Neuron (in vitro differentiated cells): ENCODE results near the gene NRN1.
A peak's percentile ranks its signal among the peaks of the same experiment; 100 is the strongest.

Experiments
- H2AFZ ChIP-seq: one replicate; pipeline ENCODE4 v1.6.1; 2013; ENCODE audit warnings: low read depth, mild to moderate bottlenecking, inconsistent platforms, low read length, moderate library complexity
- H3K27me3 ChIP-seq: one replicate; pipeline ENCODE4 v1.6.1; 2013; ENCODE audit warnings: low read length; ENCODE audit not compliant: insufficient read depth
- H3K36me3 ChIP-seq: one replicate; pipeline ENCODE4 v1.6.1; 2013; ENCODE audit warnings: low read length; ENCODE audit not compliant: insufficient read depth
- H3K4me1 ChIP-seq: one replicate; pipeline ENCODE4 v1.6.1; 2013; ENCODE audit warnings: low read length; ENCODE audit not compliant: insufficient read depth
- H3K4me3 ChIP-seq: 2 replicates; pipeline ENCODE4 v1.5.1; 2013; ENCODE audit warnings: mild to moderate bottlenecking, low read length, moderate library complexity
- H3K9me3 ChIP-seq: one replicate; pipeline ENCODE4 v1.6.1; 2013; ENCODE audit warnings: low read length

Gene NRN1

DNA sequence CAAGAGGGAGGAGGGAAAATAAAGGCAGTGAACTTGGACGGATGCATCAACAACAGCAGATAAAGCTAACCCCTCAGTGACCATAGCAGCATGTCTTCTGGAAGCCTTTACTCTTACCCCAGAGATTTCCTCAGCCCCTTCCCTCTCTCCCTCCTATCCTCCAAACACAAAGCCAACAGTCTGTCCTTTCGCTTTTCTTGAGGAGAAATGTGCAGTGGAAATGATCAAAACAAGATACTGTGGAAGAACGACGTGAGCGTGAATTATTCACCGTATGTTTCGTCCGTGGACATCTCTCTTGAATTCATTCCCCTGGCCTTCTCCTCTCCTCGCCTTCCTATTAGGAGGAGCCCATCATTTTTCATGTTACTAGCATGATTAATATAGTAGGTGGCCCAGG, 8.5 kb downstream of the NRN1 start:
- Histone ChIP-seq H3K4me3 (no peak overlapping the region), H3K9me3 (peaks cover 11% of the 10 kb centered on the region), H2AFZ (no peak overlapping the region), H3K36me3 (no peaks in the 10 kb centered on the region), H3K4me1 (peaks cover 22% of the 10 kb centered on the region), H3K27me3 (peaks cover 90% of the 10 kb centered on the region)

- no peaks in the 10 kb centered on the region for H3K36me3 ChIP-seq
- H3K27me3 ChIP-seq, result peaks cover 90% of the 10 kb centered on the region
- H3K4me3 ChIP-seq, result peak overlapping the region; percentile 54
Observed at GRCh38 chr6:5997420-5997987, 9.2 kb downstream of the NRN1 start.

DNA sequence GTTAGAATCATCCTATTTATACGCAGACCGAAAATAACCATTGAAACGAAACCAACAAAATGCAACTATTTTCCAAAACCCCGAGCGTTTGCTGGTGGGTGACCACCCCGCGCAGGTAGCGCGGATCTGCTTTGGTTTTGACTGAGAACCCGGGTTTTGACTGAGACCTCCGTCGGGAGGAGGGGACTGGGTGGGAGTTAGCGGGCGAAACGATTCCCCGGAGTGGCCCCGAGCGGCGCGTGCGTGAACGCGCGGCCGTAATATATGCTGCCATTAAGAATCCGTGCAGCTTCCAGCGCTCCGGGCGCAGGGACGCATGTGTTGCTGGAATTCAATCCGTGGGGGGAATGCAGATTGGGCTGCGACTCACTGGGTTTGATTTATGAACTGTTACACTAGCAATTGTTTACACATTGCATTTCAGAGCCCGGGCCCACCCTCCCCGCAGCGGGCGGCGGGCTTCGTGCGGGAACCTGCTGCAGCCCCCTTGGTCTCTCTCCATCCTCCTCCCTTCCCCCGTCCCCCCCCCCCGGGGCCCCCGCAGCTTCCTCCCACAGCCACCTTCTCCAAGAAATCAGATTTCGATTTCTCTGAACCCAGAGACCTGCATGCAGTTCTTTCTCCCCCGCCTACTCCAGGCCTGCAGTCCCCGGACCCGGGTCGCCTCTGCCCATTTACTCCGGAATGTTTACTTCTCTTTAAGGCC, 9.9 kb downstream of the NRN1 start:
- Histone ChIP-seq H3K27me3 (peaks cover 90% of the 10 kb centered on the region), H3K36me3 (no peaks in the 10 kb centered on the region), H2AFZ (peak overlapping the region; percentile 87), H3K9me3 (peaks cover 11% of the 10 kb centered on the region), H3K4me3 (peak overlapping the region; percentile 54), H3K4me1 (peaks cover 11% of the 10 kb centered on the region)

More at GRCh38 chr6:5997420-5997987, 9.2 kb downstream of the NRN1 start:
- Histone ChIP-seq H3K9me3 (peaks cover 11% of the 10 kb centered on the region), H2AFZ (peak overlapping the region; percentile 87), H3K4me1 (peaks cover 17% of the 10 kb centered on the region)

GRCh38 chr6:5995949-5996713, 10.6 kb downstream of the NRN1 start:
- H2AFZ ChIP-seq, result peak overlapping the region; percentile 87
- H3K9me3 ChIP-seq, result peaks cover 11% of the 10 kb centered on the region
- H3K36me3 ChIP-seq, result no peaks in the 10 kb centered on the region
- H3K4me1 ChIP-seq, result peaks cover 11% of the 10 kb centered on the region
- H3K27me3 ChIP-seq, result peaks cover 88% of the 10 kb centered on the region
- peak overlapping the region; percentile 54 for H3K4me3 ChIP-seq

- no peak overlapping the region for H2AFZ ChIP-seq
- H3K9me3 ChIP-seq, result peaks cover 11% of the 10 kb centered on the region
- no peak overlapping the region for H3K4me3 ChIP-seq
- H3K36me3 ChIP-seq, result no peaks in the 10 kb centered on the region
- H3K27me3 ChIP-seq, result peaks cover 88% of the 10 kb centered on the region
- peaks cover 11% of the 10 kb centered on the region for H3K4me1 ChIP-seq
Observed at GRCh38 chr6:5995658-5995948, 11.1 kb downstream of the NRN1 start.

GRCh38 chr6:5994999-5995657, 11.6 kb downstream of the NRN1 start:
- Histone ChIP-seq H3K27me3 (peaks cover 88% of the 10 kb centered on the region), H3K4me1 (peaks cover 11% of the 10 kb centered on the region), H3K36me3 (no peaks in the 10 kb centered on the region), H2AFZ (no peak overlapping the region), H3K4me3 (no peak overlapping the region), H3K9me3 (peaks cover 7% of the 10 kb centered on the region)

DNA sequence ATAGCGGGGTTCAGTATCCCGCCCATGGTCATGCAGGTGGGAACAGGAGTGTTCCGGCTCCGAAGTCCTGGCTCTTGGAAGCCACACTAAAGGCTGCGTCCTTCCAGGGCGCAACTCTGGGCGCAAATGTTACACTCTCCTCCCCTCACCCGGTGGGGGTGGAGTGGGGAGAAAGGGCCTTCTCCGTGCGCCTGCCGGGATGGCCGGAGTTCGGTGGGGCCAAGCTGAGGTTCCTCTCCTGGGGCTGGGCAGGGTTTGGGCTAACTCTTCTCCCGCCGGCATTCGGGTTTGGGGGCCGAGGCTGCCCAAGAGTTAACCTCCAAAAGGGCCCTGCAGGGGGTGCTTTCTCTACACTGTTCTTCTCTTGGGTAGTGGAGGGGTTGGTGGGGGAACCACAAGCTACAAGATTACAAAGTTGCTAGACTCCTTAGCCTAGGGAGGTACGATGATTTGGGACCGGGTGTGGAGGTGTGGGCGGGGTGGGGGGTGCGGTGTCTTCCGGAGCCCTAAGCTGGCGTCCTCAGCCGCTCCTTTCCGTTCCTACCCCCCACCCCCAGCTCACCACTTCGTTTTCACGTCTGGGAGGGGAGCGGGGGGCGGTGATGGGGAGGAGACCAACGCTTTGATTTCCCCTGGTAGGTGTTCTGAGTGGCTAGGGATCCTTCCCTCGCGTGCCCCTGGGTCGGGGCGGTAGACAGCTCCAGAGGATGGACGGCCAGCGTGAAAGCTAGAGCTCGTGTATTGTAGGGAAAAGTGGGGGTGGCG, 12.3 kb downstream of the NRN1 start:
- peaks cover 11% of the 10 kb centered on the region for H3K4me1 ChIP-seq
- H3K36me3 ChIP-seq, result no peaks in the 10 kb centered on the region
- H3K27me3 ChIP-seq, result peaks cover 83% of the 10 kb centered on the region
- H2AFZ ChIP-seq, result no peak overlapping the region
- H3K4me3 ChIP-seq, result no peak overlapping the region
- peaks cover 3% of the 10 kb centered on the region for H3K9me3 ChIP-seq

- no peaks in the 10 kb centered on the region for H3K36me3 ChIP-seq
- peaks cover 5% of the 10 kb centered on the region for H3K9me3 ChIP-seq
- H3K4me3 ChIP-seq, result no peak overlapping the region
- peaks cover 10% of the 10 kb centered on the region for H3K4me1 ChIP-seq
- peaks cover 72% of the 10 kb centered on the region for H3K27me3 ChIP-seq
- no peak overlapping the region for H2AFZ ChIP-seq
Observed at GRCh38 chr6:5992551-5993225, 14.0 kb downstream of the NRN1 start.

GRCh38 chr6:5990786-5991185, 15.9 kb downstream of the NRN1 start:
- Histone ChIP-seq H3K36me3 (no peaks in the 10 kb centered on the region), H3K4me3 (no peak overlapping the region), H2AFZ (no peak overlapping the region), H3K9me3 (peaks cover 5% of the 10 kb centered on the region), H3K27me3 (peaks cover 62% of the 10 kb centered on the region), H3K4me1 (no peaks in the 10 kb centered on the region)

DNA sequence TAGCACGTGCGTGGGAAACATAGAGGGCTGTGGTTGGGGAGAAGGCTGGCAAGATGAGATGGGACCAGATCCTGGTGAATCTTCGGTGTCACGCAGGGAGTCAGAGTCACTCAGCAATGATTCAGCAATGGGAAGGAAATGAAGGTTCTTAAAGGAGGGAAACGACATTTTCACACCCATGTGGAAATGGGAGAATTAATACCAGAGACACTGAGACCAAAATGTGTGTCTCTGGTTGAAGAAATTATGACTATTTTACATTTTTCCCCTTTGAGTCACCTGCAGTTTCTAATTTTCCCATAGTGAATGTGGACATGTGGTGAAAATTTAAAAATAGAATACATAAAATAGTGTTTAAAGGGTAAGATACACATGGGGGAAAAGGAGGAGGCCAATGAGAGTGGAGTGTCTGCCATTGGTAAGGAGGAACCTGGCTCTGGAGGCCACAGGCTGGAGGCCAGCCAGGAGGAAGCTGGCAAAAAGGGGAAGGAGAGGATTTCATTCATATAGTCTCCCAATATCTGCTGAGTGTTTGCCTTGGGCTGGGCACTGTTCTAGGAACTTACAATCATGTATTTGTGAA, 17.5 kb downstream of the NRN1 start:
- Histone ChIP-seq H3K36me3 (no peaks in the 10 kb centered on the region), H3K4me3 (no peak overlapping the region), H2AFZ (no peak overlapping the region), H3K4me1 (no peaks in the 10 kb centered on the region), H3K27me3 (peaks cover 46% of the 10 kb centered on the region), H3K9me3 (peaks cover 2% of the 10 kb centered on the region)

- no peaks in the 10 kb centered on the region for H3K4me1 ChIP-seq
- H3K27me3 ChIP-seq, result peaks cover 23% of the 10 kb centered on the region
- H3K36me3 ChIP-seq, result no peaks in the 10 kb centered on the region
- H3K9me3 ChIP-seq, result peaks cover 2% of the 10 kb centered on the region
- no peak overlapping the region for H3K4me3 ChIP-seq
- H2AFZ ChIP-seq, result no peak overlapping the region
Observed at GRCh38 chr6:5986861-5987260, 19.9 kb downstream of the NRN1 start.
